Middle frontal gyrus (tissue), 1 donor: ENCODE measurements around the gene RPTOR.
"Not testable (repeated sequence)": the region's sequence is repeated elsewhere in the genome, so short reads cannot be mapped to it uniquely, and the experiment has no call there.

Source experiments
- DNase-seq: peaks from one replicate; pipeline ENCODE4 v3.0.0-alpha.2; 2015; ENCODE audit warnings: low spot score; ENCODE audit errors: extremely low spot score

RPTOR gene

DNA sequence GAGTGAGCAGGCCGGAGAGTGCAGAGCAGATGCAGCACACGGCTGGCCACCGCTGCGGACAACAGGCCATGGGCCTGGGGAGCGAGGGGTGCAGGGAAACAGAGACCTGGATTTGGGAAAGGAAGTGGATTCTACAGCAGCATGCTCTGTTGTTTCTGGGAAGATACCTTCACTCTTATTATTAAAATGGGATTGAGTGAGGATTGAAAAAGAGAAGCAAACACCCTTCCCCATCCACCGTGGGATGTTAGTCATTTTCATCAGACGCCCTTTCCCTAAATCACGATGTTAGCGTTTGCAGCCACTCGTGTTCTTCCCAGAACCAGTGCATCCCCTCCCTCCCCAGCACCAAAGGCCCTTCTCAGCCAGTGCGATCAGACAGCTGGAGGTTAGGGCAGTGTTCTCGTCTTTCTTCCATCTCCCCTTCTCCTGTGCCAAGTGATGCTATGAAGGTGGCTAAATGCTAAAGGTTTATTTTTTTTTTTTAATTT, 250.5 kb downstream of the RPTOR start:
- no peak for DNase-seq

DNA sequence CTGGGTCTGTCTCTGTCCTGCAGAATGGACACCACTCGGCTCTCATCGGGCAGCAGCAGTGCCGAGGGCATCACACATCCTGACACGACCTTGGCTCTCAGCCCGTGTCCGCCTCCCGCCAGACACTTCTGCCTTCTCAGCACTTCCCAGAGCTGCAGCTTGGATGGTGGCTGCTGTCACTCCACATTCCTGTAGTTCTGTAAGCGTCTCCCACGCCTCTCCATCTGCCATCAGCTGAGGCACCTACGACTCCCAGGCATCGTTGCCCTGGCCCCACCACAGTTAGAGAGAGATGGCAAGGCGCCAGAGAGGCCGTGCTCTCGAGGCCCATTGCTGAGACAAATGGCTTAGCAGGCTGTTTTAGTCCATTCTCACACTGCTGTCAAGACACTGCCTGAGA, 251.1 kb downstream of the RPTOR start:
- DNase-seq: no peak

DNA sequence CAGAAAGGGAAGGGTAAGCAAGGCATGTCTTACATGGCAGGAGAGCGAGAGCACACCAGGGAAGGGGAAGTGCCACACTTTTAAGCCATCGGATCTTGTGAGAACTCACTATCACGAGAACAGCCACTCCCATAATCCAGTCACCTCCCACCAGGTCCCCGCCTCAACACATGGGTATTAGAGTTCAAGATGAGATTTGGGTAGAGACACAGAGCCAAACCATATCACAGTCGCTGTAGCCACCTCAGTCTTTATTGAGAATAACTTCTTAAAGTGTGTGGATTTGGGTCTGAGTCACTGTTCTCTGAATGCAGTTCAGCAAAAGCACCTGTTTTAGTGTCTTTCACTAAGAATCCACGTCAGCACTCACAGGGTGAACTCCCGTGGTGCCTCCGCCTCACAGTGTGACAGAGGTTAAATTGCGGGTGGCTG, 251.8 kb downstream of the RPTOR start:
- DNase-seq: no peak

DNA sequence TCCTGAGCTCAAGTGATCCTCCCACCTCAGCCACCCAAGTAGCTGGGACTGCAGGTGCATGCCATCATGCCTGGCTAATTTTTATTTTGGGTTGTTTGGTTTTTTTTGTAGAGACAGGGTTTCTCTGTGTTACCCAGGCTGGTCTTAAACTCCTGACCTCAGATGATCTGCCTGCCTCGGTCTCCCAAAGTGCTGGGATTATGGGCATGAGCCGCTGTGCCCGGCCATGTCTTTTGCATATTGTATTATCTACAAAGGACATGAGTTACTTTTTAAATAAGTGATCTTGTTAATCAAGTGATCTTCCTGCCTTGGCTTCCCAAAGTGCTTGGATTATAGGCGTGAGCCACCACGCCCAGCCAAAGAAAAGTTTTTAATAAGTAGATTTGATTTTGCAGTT, 252.6 kb downstream of the RPTOR start:
- DNase-seq: not testable (repeated sequence)

DNA sequence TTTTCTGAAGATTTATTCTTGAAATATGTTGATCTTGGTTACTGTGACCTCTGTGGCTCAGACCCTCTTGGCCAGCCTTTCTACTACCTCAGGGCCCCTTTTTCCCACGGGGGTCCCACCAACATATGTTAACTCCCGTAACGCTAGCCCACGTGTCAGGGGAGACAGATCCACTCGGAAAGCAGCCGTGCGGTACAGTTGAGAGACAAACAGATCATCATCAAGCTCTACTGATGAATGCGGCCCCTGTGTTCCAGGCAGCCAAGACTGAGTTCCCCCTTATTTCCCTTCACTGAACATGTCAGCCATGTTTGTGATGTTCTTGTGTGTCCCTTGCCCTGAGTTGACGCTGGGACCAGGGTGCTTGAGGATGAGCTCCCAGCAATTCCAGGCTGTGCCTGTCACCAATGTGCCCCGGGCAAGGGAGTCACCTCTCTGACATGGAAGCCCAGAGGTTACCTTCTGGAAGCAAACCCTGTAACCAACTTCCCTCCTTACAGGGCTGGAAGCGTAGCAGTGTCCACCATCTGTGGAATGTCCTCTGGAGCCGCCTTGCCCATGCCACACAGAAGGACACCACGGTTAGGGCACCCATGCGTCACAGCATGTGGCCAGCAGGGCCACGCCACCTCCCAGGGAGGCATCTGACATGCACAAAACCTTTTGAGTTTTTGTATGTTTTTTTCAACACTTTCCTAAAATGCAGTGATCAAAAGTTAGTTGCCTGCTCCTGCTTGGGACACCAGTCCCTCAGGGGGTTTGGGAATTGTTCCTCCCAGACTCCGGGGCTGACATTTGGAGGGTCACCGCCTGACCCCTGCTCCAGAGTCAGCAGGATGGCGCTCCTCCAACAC, 253.3 kb downstream of the RPTOR start:
- no peak for DNase-seq

DNA sequence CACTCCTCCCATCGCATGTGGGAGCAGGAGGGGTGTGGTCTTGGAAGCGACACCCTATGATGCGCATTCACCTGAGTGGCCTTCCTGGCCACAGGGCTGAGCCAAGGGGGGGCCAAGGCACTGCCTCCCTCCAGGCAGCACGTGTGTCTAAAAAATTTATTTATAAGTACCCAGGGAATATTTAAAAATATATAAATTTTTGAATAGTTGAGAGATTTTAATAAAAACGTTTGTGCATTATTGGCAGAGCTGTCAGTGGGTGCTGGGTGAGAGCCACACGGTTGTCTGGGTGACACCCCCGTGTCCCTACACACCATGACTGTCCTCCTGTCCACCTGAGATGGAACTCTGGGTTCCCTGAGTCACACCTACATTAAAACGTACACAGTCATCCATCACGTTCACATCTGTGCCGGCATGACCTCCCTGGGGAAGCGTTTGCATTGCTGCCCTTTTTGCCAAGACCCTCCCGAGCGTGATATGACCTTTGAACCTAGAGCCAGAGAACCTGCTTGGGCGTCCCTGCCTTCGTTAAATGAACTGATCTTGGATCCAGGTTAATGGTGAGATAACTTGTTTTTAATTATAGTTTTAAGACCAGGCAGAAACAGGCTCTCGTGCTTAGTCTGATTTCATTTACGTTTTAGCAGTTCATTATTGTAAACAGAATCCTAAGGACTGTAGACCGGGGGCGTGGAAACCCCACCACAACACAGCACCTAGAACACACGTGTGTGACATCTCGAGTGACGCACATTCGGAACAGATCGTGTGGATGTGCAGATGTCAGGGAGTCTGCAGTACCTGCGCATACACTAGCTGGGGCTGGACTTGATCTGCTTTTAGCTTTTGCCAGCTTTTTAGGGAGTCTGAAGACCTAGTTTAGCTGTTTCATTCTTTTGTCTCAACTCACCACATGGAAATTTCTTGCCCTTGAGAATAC, 254.2 kb downstream of the RPTOR start:
- no peak for DNase-seq

DNA sequence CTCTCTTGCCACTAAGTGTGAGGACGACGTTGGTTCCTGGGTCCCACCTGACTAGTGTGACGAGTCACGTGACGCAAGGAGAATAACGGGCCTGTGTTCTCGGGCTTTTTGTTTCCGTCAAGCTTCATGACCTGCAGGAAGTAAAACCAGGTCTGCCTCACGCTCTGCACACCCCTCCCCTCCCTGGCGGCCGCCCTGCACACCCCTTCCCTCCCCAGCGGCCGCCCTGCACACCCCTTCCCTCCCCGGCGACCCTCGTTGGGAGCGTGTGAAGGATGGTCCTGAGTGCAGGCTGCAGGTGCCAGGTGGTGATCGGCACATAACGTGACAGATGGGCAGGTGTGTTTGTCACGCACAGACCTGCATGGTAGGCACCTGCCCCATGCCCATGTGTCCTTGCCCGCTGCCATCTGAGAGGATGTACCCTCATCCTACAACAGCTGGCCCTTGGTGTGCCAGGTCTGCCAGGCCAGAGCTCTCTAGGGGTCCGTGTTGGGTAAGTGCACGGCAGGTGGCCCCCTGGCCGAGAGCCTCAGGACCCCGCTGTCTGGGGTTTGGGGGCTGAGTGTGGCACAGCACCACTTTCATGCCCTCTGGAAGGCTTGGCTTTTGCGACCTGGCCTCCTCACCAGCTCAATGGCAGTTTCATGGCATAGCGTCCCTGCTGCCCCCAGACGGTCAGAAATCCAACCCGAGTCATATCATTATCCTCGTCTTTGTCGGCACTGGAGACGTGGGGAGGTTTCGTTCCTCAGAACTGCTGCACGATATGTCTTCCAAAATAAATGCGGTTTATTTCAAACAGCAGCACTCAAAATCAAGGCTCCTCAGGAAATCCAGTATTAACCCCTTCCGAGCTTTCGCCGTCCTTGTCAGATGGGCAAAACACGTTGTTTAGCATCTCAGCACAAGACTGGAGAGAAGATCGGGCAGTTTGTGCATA, 255.2 kb downstream of the RPTOR start:
- no peak for DNase-seq

DNA sequence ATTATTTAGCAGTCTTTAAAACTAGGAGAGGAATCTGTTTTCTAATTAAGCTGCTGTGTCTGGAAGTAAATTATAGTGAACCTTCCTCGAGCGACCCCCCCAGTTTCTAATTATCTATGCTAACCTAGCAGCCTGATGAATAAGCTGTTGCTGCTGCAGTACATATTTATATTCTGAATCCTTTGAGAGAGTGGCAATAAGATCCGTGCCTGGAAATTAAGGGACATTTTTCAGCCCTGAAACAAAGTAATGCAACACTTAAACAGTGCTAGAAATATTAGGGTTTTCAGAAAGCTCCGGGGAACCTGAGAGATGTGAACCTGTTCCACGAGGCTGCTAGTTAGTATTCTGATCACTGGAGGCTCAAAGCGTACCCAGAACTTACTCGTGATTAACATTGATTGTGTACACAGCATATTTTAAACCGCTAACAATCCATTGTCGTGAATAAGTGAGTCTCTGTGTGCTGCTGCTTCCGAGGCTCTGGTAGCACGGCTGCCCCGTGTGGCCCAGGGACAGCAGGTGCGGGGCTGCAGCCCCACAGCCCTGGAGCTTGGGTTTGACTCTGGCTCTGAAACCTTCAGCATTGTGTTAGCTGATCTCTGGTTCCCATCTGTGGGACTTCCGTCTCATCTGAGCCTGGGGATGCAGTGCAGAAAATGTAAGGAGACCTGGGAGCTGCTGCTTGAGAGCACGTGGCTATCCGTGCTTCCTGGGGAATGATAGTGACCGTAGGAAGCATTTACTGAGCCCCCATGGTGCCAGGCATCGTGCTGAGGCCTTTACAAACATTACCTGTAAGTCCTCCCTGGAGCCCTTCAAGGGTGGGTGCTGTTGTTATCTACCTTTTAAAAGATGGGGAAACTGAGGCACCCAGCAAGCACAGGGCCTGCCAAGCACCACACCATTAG, 256.1 kb downstream of the RPTOR start:
- no peak for DNase-seq

DNA sequence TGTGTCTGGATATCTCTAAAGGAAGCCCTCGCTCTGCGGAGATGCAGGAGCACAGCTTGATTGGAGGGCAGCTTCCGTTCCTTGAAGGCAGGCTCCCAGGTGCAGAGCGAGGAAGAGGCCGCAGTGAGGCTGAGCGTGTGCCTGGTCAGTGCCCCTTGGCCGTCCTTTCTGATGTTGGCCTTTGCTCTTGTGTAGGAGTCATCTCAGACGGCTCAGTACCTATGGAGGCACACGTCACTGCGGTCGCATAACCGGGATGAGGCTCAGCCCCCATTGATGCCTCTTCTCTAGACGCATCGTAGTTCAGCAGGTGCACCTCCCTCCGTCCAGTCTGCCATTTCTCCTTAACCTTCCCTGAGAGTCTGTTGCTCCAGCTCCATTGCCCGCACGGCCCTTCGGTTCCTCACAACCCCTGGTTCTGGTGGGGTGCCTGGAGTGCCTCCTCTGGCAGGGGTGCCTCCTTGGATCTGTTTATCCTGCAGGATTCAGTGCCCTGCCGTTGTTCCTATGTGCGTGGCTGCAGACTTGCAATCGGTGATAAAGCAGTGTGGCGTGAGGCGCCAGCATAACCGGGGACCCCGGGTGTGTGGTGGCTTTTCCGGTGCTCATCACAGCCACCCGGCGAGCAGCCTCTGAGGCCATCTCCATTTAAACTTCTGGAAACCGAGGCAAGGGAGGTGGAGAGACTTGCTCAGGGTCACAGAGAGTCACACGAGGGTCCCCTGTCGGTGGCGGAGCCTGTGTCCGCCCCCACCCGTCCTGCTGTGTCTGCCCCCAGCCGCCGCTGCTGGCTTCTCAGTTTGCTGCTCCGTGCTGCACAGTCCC, 258.2 kb downstream of the RPTOR start:
- DNase-seq: no peak

DNA sequence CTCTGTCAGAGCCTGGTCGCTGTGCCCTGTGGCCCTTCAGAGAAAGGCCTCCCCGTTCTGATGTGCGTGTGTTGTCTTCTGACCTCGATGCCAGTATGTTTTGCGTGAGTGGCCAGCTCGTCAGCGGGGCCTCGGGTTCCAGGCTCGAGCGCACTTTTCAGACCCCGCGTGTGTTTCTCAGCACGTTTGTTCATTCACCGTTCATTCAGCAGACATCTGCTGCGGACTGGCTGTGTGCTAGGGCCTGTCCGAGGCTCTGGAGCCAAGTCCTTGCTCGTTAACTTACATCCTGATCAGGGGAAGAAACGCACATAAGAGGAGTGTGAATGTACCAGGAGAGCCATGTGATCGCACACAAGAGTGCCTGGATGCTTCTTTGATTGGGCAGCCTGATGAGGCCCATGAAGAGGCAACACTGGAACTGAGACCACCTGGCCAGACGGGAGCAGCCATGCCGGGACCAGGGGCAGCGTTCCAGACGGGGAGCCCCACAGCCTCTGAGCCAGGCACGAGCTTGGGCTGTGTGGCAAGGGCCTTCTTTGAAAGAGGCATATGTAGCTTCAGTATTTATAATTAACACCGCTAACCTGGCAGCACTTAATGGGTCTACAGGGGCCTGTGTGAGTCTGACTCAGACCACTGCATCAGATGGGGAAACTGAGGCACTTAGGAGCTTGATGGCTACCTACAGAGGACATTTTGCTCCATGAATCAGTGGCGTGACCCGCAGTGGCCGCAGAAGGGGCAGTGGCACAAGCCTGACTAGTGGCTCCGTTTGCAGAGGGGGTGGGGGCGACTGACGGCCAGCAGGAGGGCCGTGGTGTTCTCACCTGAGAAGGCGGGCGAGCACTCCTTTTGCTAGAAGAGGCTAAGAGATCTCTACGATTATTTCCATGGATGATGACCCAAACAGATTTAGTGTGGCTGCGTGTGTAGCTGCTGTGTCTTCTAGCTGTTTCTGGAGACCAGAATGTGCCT, 259.1 kb downstream of the RPTOR start:
- DNase-seq: no peak

DNA sequence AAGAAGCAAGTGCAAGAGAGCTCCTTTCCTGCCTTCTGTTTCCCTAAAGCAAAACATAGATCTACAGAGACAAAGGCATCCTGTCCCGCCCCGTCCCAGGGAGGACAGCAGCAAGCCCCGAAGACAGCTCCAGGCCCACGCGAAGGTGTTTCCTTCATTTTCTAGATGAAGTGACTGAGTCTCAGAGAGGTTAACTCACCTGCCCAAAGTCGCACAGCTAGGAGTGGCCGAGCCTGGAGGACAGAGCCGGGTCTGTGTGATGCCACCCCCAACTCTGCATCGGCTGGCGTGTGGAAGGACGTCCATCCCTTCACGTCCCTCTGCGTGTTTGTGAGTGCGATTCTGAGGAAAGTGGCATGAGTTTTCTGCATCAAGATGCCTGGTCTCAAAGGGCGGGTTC, 259.8 kb downstream of the RPTOR start:
- no peak for DNase-seq

DNA sequence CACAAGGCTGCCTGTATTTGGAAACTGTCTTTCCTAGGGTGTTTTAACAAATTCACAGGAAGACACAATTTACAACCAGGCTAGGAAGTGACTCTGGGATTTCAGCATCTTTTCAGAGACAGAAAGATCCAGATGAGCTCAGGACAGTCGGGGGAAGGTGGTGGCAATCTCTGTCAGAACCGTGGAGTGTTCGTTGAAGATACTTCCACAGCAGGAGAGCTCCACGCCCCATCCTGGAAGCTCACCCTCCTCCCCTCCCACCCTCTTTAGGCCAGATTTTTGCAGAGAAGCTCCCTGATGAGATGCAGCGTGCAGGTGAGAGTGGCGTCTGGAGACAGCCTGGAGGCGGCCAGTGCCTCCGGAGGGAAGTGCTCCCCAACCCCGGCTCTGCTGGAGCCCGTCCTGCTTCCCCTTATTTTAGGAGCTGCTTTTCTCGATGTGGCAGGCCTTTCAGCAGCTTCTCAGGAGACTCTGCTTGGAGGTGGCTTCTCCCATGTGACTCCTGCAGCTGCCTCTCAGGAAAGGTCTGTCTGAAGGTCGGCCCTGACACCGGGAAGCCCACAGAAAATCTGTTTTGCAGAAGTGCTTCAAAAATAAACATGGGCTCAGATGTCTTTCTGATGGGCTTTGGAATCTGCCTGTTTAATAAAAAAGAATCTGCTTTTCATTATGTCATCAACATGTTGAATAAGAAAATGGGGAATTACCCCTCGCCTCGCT, 260.6 kb downstream of the RPTOR start:
- DNase-seq: no peak

DNA sequence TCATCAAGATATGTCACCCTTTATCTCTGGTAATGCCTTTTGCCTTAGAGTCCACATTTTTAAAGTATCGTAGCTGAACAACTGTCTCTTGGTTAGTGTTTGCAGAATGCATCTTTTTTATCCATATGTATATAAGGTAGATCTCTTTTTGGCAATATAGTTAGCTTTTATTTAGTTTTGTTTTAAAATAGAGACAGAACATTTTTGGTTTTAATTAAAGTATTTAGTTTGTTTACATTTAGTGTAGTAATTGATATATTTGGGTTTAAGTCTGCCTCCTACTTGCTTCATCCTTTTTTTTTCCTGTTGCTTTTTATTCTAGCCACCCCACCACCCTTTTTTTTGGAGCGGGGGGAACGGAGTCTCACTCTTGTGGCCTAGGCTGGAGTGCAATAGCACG, 262.4 kb downstream of the RPTOR start:
- no peak for DNase-seq

DNA sequence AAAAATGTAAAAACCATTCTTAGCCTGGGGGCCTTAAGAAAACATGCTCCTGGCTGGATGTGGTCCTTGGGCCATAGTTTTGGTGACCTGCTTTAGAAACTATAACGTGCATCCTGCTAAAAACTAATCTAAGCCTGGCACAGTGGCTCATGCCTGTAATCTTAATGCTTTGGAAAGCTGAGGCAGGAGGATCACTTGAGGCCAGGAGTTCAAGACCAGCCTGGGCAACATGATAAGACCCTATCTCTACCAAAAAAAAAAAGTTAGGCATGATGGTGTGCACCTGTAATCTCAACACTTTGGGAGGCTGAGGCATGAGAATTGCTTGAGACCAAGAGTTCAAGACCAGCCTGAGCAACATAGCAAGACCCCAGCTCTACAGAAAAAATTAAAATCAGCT, 263.2 kb downstream of the RPTOR start:
- no peak for DNase-seq

DNA sequence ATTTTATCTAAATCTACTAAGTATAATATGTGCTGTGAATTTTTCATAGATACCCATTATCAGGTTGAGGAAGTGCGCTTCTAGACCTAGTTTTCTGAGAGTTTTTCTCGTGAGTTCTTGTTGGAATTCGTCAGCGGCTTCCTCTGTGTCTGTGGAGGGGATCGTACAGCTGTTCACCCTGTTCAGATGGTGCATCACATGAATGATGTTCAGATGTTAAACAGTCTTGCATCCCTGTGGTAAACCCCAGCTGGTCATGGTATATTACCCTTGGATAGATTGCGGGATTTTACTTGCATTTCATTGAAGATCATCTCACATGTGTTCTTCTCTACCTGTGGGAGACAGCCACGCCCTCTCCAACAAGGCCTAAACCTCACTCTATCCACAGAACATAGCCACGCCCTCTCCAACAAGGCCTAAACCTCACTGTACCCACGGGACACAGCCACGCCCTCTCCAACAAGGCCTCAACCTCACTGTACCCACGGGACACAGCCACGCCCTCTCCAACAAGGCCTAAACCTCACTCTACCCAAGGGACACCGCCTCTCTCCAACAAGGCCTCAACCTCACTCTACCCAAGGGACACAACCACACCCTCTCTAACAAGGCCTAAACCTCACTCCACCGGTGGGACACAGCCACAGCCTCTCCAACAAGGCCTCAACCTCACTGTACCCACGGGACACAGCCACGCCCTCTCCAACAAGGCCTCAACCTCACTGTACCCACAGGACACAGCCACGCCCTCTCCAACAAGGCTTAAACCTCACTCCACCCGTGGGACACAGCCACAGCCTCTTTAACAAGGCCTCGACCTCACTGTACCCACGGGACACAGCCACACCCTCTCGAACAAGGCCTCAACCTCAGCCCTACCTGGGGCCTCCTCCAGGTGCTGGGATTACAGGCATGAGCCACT, 266.8 kb downstream of the RPTOR start:
- DNase-seq: no peak
